ENCODE measurements around the gene EFHC2.

The EFHC2 gene

DNA sequence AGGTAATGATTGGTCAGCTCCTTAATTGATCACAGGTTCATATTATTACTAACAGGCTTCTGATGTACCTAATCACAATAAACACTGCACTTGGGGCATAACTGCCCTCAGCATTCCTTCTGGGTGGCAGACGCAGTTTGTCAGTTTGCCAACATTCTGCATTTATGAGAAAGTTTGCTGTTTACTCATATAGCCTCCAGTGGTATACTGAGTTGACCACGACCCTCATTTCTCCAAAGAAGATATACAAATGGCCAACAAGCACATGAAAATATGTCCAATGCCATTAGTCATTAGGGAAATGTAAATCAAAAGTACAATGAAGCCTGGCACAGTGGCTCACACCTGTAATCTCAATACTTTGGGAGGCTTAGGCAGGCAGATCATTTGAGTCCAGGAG, 26.3 kb downstream of the EFHC2 start:
- H3K27ac ChIP-seq = no peak overlapping the region
- TF ChIP-seq, protein P1, sequence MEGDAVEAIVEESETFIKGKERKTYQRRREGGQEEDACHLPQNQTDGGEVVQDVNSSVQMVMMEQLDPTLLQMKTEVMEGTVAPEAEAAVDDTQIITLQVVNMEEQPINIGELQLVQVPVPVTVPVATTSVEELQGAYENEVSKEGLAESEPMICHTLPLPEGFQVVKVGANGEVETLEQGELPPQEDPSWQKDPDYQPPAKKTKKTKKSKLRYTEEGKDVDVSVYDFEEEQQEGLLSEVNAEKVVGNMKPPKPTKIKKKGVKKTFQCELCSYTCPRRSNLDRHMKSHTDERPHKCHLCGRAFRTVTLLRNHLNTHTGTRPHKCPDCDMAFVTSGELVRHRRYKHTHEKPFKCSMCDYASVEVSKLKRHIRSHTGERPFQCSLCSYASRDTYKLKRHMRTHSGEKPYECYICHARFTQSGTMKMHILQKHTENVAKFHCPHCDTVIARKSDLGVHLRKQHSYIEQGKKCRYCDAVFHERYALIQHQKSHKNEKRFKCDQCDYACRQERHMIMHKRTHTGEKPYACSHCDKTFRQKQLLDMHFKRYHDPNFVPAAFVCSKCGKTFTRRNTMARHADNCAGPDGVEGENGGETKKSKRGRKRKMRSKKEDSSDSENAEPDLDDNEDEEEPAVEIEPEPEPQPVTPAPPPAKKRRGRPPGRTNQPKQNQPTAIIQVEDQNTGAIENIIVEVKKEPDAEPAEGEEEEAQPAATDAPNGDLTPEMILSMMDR (IDR thresholded peaks at IDR 0.05) = no peak
- no peak for TF ChIP-seq ZFX (IDR thresholded peaks at IDR 0.05; ENCODE audit: borderline replicate concordance)

DNA sequence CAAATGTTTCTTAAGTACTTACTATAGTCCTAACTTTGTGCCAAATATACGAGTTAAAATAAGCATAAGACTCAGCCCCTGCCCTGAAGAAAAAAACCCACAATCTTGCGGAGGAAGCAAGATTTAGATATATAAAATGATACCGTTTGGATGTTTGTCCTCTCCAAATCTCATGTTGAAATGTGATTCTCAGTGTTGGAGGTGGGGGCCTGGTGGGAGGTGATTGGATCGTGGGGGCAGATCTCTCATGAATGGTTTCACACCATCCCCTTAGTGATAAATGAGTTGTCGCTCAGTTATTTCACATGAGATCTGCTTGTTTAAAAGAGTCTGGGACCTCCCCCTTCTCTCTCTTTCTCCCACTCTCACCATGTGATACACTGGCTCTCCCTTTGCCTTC, 28.7 kb downstream of the EFHC2 start:
- TF ChIP-seq, protein P1 (IDR thresholded peaks at IDR 0.05) = no peak
- no peak for TF ChIP-seq ZFX (IDR thresholded peaks at IDR 0.05; ENCODE audit: borderline replicate concordance)
- no peak overlapping the region for H3K27ac ChIP-seq

DNA sequence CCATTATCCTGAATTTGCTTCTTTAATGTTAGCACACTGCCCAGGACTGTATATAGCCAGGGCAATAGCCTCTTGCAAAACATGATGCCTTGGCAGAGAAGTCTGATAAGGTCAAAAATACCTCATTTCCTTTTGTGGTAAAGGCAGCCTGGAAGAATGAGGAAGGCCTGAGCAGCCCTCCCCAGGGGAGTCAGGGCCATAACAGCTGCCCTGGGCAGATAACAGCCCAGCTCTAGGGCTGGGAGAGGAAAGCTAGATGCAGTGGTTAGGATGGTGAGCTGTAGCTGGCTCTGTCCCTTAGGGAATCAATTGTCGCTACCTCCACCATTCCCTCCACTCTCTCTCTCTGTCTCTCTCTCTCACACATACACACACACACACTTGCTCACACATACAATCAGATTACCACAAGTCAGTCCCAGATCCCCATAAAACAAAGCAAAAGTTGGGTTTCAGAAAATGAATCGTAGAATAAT, 29.2 kb downstream of the EFHC2 start:
- no peak overlapping the region for H3K27ac ChIP-seq
- TF ChIP-seq, protein P1 (IDR thresholded peaks at IDR 0.05) = no peak
- TF ChIP-seq ZFX (IDR thresholded peaks at IDR 0.05; ENCODE audit: borderline replicate concordance) = no peak

DNA sequence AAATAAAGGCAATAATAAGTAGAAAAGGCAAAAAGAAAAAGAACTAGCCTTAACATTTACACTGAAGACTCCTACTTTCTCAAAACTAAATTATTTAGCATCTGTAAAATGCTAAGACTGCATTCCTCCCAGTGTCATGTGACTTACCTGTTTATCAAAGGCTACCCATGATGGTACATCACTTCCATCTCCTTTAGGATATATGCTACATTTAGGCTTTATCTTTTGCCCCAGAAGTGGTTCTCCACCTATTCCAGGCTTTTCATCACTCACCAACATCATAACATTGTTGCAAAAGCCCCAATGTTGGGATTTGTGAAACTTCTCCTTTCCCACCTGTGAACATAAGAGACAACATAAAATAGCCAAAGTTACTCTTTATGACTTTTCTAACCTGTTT, 31.1 kb downstream of the EFHC2 start:
- H3K27ac ChIP-seq = no peak overlapping the region
- TF ChIP-seq, protein P1 (IDR thresholded peaks at IDR 0.05) = no peak
- no peak for TF ChIP-seq ZFX (IDR thresholded peaks at IDR 0.05; ENCODE audit: borderline replicate concordance)

DNA sequence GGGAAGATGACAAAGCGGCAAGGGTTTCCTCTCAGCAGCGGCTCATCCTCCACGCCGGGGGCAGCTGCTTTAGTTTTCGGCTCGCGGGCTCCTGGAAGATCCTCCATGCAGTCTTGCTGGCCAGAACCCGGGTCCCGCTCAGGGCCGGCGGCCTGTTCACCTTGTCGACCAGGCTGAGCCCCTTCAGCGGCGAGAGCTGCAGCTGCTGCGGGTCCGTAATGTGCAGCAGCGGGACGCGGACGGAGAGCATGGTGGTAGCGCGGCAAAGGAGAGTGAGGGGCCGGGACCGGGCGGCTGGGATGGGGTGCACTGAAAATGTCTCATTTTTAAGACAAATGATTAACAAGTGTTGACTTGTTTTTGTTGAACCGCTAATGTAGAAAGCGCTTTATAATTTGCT, 33.2 kb downstream of the EFHC2 start:
- TF ChIP-seq ZFX (IDR thresholded peaks at IDR 0.05; ENCODE audit: borderline replicate concordance) = no peak
- TF ChIP-seq, protein P1 (IDR thresholded peaks at IDR 0.05) = no peak
- H3K27ac ChIP-seq = no peak overlapping the region

DNA sequence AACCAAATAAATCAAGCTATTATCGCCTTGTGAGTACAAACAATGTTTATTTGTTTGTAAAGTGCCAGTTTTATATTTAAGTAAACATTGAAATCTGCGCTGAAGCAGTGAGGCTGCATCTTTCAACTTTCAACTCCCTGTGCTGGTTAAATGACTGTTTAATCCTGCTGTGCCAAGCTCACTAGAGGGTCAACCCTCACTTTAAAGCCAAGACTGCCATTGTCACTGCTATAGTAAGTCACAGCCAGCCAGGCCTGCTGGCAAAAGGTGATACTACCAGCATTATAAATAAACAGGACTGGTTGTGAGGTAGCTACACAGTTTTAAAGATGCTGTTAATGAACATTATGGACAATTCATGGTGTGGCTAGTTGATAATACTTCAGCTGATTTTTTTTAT, 34.6 kb downstream of the EFHC2 start:
- H3K27ac ChIP-seq = no peak overlapping the region; the same call in 1 of the 2 replicates
- TF ChIP-seq, protein P1 (IDR thresholded peaks at IDR 0.05) = no peak
- TF ChIP-seq ZFX (IDR thresholded peaks at IDR 0.05; ENCODE audit: borderline replicate concordance) = no peak

DNA sequence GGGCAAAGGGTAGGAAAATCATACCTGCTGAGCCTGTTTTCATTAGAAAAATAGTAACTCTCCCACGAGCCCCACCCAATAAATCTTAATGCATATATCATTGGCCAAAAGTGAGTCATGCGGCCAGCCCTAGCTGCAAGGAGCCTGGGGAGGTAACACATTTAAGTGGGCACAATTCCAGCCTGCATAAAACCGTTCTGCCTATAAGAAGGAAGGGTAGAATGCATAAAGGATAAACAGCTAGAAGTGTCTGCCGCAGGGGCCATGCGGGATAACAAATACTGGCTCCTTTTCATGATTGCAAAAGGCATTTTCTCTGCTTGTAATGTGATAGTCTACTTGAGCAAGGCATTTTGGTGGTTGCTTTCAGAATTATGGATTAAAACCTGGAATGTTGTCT, 37.1 kb downstream of the EFHC2 start:
- TF ChIP-seq ZFX (IDR thresholded peaks at IDR 0.05; ENCODE audit: borderline replicate concordance) = no peak
- TF ChIP-seq, protein P1 (IDR thresholded peaks at IDR 0.05) = no peak
- peak overlapping the region; percentile 61 for H3K27ac ChIP-seq
